ENCODE results near the gene UXS1. TPM values are rescaled to one million over a fixed set of nuclear protein-coding genes. Genes with fewer than 3 reads are reported as not detected.

UXS1 gene
- total RNA-seq, 1 experiment from 2014 or later: 49.1 TPM

DNA sequence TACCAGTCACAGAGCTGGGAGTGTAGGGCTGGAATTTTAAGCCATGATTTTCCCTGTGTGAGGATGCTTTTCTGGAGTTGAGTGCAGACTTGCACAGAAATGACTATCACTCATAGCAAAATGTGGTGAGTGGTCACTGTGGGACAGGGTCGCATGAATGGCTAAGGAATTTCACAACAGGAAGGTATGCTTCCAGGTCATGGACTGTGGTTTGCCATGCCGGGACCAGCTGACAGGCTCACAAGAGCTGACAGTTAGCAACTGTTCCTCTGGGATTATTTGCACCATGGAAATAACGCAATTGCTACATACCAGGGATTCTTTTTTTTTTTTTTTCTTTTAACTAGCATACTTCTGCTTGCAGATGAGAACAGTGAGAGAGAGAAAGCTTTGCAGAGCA lies 3.8 kb upstream of the UXS1 start:
- TF ChIP-seq, protein P1, sequence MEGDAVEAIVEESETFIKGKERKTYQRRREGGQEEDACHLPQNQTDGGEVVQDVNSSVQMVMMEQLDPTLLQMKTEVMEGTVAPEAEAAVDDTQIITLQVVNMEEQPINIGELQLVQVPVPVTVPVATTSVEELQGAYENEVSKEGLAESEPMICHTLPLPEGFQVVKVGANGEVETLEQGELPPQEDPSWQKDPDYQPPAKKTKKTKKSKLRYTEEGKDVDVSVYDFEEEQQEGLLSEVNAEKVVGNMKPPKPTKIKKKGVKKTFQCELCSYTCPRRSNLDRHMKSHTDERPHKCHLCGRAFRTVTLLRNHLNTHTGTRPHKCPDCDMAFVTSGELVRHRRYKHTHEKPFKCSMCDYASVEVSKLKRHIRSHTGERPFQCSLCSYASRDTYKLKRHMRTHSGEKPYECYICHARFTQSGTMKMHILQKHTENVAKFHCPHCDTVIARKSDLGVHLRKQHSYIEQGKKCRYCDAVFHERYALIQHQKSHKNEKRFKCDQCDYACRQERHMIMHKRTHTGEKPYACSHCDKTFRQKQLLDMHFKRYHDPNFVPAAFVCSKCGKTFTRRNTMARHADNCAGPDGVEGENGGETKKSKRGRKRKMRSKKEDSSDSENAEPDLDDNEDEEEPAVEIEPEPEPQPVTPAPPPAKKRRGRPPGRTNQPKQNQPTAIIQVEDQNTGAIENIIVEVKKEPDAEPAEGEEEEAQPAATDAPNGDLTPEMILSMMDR (conservative IDR thresholded peaks at IDR 0.05; ENCODE audit: low read depth, low read length): no peak
- TF ChIP-seq EZH2phosphoT487 (IDR thresholded peaks at IDR 0.05; ENCODE audit: borderline replicate concordance, low read length): no peak
- TF ChIP-seq EZH2 (IDR thresholded peaks at IDR 0.05; ENCODE audit: low read length, unreplicated experiment): no peak
- H3K9ac ChIP-seq (ENCODE audit: low read length): no peak overlapping the region
- intact Hi-C loops (cut with micrococcal nuclease): no loop called here
- no peak overlapping the region for H3K4me2 ChIP-seq (ENCODE audit: low read length)
- peaks cover 11% of the 10 kb centered on the region for H3K79me2 ChIP-seq (ENCODE audit: low read length)
- H3K27me3 ChIP-seq (ENCODE audit: low read length): no peaks in the 10 kb centered on the region
- BruUV-seq (replicated peaks): no TSS peak
- peak; percentile 2 for DNase-seq
- no peaks in the 10 kb centered on the region for H4K20me1 ChIP-seq (ENCODE audit: low read length)
- no peaks in the 10 kb centered on the region for H3K9me3 ChIP-seq (ENCODE audit: low read length)
- ChIA-PET CTCF (no interaction called here), POLR2A (ENCODE audit: unreplicated experiment) (no interaction called here)
- no peaks in the 10 kb centered on the region for H3K9me2 ChIP-seq (replicated peaks; ENCODE audit: low read length)
- no peak overlapping the region for H3K27ac ChIP-seq (ENCODE audit: low read length)
- ATAC-seq: no peak
- H3F3A ChIP-seq (ENCODE audit: low read length, unreplicated experiment): no peaks in the 10 kb centered on the region
- H3K36me3 ChIP-seq (ENCODE audit: low read depth, low read length): no peaks in the 10 kb centered on the region
- H3K4me3 ChIP-seq (ENCODE audit: low read length): no peak overlapping the region
- peaks cover 4% of the 10 kb centered on the region; the same call in 1 of the 2 replicates for H3K4me1 ChIP-seq (ENCODE audit: insufficient read depth, low read length)
- no peak overlapping the region for H2AFZ ChIP-seq (ENCODE audit: low read length)

DNA sequence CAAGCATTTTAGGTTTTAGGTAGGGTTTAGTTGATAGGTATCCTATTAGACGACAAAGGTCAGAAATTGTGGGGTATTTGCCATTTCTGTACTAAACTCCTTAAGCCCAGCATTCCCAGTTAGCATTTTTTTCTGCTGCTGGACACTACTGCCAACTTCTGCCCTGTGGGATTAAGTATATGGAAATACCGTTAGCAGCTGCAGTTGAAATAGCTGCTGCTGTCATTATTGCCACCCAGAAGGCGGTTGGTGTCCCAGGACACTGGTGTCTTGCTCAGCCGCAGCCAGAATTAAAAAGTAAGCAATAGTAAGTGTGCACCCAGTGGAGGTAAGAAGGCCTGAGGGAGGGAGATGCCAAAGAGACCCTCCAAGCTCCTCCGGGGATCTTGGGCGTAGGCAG lies 1.9 kb upstream of the UXS1 start:
- POLR2A ChIA-PET (ENCODE audit: unreplicated experiment): no interaction called here
- Histone ChIP-seq H2AFZ (ENCODE audit: low read length) (no peak overlapping the region), H3K4me3 (ENCODE audit: low read length) (no peak overlapping the region), H3F3A (ENCODE audit: low read length, unreplicated experiment) (no peaks in the 10 kb centered on the region), H3K36me3 (ENCODE audit: low read depth, low read length) (no peaks in the 10 kb centered on the region), H3K4me1 (ENCODE audit: insufficient read depth, low read length) (peaks cover 20% of the 10 kb centered on the region), H4K20me1 (ENCODE audit: low read length) (peaks cover 5% of the 10 kb centered on the region; the same call in 1 of the 2 replicates), H3K79me2 (ENCODE audit: low read length) (peaks cover 30% of the 10 kb centered on the region), H3K9me2 (replicated peaks; ENCODE audit: low read length) (no peaks in the 10 kb centered on the region), H3K9ac (ENCODE audit: low read length) (no peak overlapping the region), H3K9me3 (ENCODE audit: low read length) (no peaks in the 10 kb centered on the region), H3K27ac (ENCODE audit: low read length) (no peak overlapping the region), H3K4me2 (ENCODE audit: low read length) (no peak overlapping the region), H3K27me3 (ENCODE audit: low read length) (no peaks in the 10 kb centered on the region)
- CTCF ChIA-PET: no interaction called here
- DNase-seq (no peak), ATAC-seq (no peak)
- TF ChIP-seq EZH2 (IDR thresholded peaks at IDR 0.05; ENCODE audit: low read length, unreplicated experiment) (no peak), EZH2phosphoT487 (IDR thresholded peaks at IDR 0.05; ENCODE audit: borderline replicate concordance, low read length) (no peak)
- TF ChIP-seq, protein P1 (conservative IDR thresholded peaks at IDR 0.05; ENCODE audit: low read depth, low read length): no peak
- BruUV-seq (replicated peaks): no TSS peak
- intact Hi-C loops (cut with micrococcal nuclease): loop anchor here (2.0 kb wide), 1 partner anchor 91 kb away; no protein-coding TSS in a partner anchor

DNA sequence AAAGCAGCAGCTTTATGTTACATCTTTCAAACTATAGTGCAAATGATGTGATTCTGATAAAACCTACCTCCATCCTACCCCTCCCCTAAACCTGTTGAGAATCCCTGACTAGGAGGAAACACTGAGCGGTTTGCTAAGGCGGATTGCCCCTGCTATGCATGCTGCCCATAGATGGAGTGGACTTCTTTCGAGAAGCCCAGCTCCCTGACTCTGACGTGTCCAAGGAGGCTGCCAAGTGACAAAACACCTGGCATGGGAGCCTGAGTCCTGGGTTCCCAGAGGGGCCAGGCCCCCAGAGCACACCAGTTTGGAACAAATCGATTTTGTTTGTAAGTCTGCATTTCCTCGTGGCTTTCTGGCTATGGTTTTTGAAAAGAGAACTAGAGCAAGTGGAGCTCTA lies 1.4 kb upstream of the UXS1 start:
- no peaks in the 10 kb centered on the region for H3K9me2 ChIP-seq (replicated peaks; ENCODE audit: low read length)
- peaks cover 5% of the 10 kb centered on the region; the same call in 1 of the 2 replicates for H4K20me1 ChIP-seq (ENCODE audit: low read length)
- BruUV-seq (replicated peaks): no TSS peak
- peaks cover 25% of the 10 kb centered on the region for H3K4me1 ChIP-seq (ENCODE audit: insufficient read depth, low read length)
- ChIA-PET POLR2A (ENCODE audit: unreplicated experiment) (no interaction called here), CTCF (interaction anchor here (0.6 kb wide), 1 partner anchor 1349 kb away, joined by 4 read pairs; no protein-coding TSS in a partner anchor)
- TF ChIP-seq, protein P1 (conservative IDR thresholded peaks at IDR 0.05; ENCODE audit: low read depth, low read length): no peak
- TF ChIP-seq EZH2phosphoT487 (IDR thresholded peaks at IDR 0.05; ENCODE audit: borderline replicate concordance, low read length) (no peak), EZH2 (IDR thresholded peaks at IDR 0.05; ENCODE audit: low read length, unreplicated experiment) (no peak)
- peaks cover 35% of the 10 kb centered on the region for H3K79me2 ChIP-seq (ENCODE audit: low read length)
- H3K36me3 ChIP-seq (ENCODE audit: low read depth, low read length): no peaks in the 10 kb centered on the region
- no peak overlapping the region for H3K9ac ChIP-seq (ENCODE audit: low read length)
- H3K9me3 ChIP-seq (ENCODE audit: low read length): no peaks in the 10 kb centered on the region
- H3K4me2 ChIP-seq (ENCODE audit: low read length): peak overlapping the region; percentile 85; the same call in 1 of the 2 replicates
- H3K4me3 ChIP-seq (ENCODE audit: low read length): no peak overlapping the region
- intact Hi-C loops (cut with micrococcal nuclease): loop anchor here (2.0 kb wide), 1 partner anchor 91 kb away; no protein-coding TSS in a partner anchor
- H3K27ac ChIP-seq (ENCODE audit: low read length): no peak overlapping the region
- no peak for ATAC-seq
- H3K27me3 ChIP-seq (ENCODE audit: low read length): no peaks in the 10 kb centered on the region
- no peak for DNase-seq
- peak overlapping the region; percentile 88; the same call in 1 of the 2 replicates for H2AFZ ChIP-seq (ENCODE audit: low read length)
- H3F3A ChIP-seq (ENCODE audit: low read length, unreplicated experiment): no peaks in the 10 kb centered on the region
